CD14-positive monocyte (primary cell): Measurements from ENCODE around the gene EZH1. TPM values are rescaled to one million over a fixed set of nuclear protein-coding genes. Genes with fewer than 3 reads are reported as not detected.

Experiments used
- DNase-seq, 3 donors: peaks; one replicate each; pipeline ENCODE4 v3.0.0-alpha.2; 2011 to 2022
- H2AFZ ChIP-seq: 2 replicates; pipeline ENCODE4 v1.6.0; 2012; ENCODE audit warnings: mild to moderate bottlenecking, low read depth, low read length, inconsistent platforms; ENCODE audit not compliant: insufficient read depth, poor library complexity, severe bottlenecking
- H3K27ac ChIP-seq, 2 donors: 1 replicate in 1 of 2; 2 replicates in 1 of 2; pipeline ENCODE4 v1.5.1; 2012 to 2013; ENCODE audit warnings: low read length in 2 of 2, control low read depth in 1 of 2, inconsistent platforms in 1 of 2, low read depth in 1 of 2, mild to moderate bottlenecking in 1 of 2
- H3K27me3 ChIP-seq, 2 donors: one replicate each; pipeline versions ENCODE4 v1.6.0 to v1.6.1; 2011 to 2013; ENCODE audit warnings: low read length in 2 of 2; ENCODE audit not compliant: control insufficient read depth in 2 of 2, insufficient read depth in 2 of 2
- H3K36me3 ChIP-seq, 2 donors: replicated peaks in 1 of 2; 1 replicate in 1 of 2; 2 replicates in 1 of 2; pipeline versions ENCODE4 v1.5.1 to v1.6.1; 2012 to 2013; ENCODE audit warnings: low read length in 2 of 2, control low read depth in 1 of 2, inconsistent platforms in 1 of 2, mild to moderate bottlenecking in 1 of 2; ENCODE audit not compliant: insufficient read depth in 2 of 2, control insufficient read depth in 1 of 2
- H3K4me1 ChIP-seq, 2 donors: 1 replicate in 1 of 2; 2 replicates in 1 of 2; pipeline versions ENCODE4 v1.5.1 to v1.6.1; 2012 to 2013; ENCODE audit warnings: low read length in 2 of 2, control low read depth in 1 of 2, inconsistent platforms in 1 of 2, mild to moderate bottlenecking in 1 of 2, moderate library complexity in 1 of 2; ENCODE audit not compliant: insufficient read depth in 2 of 2, control insufficient read depth in 1 of 2
- H3K4me2 ChIP-seq: replicated peaks from 2 replicates; pipeline ENCODE3; 2012; ENCODE audit warnings: low read length, moderate library complexity, mild to moderate bottlenecking; ENCODE audit not compliant: poor library complexity, severe bottlenecking; ENCODE audit errors: extremely low read depth
- H3K4me3 ChIP-seq, 3 experiments: fragments of 200-600 bp in 1 of 3; sonication (generic) in 1 of 3; replicated peaks in 1 of 3; 1 replicate in 2 of 3; 2 replicates in 1 of 3; pipeline ENCODE4 v1.5.1; 2011 to 2013; ENCODE audit warnings: low read length in 3 of 3, mild to moderate bottlenecking in 3 of 3, control low read depth in 2 of 3, low read depth in 2 of 3, inconsistent platforms in 1 of 3, moderate library complexity in 1 of 3
- H3K79me2 ChIP-seq: 2 replicates; pipeline ENCODE4 v1.6.0; 2012; ENCODE audit warnings: mild to moderate bottlenecking, control low read depth, inconsistent platforms, low read length, moderate library complexity; ENCODE audit not compliant: insufficient read depth
- H3K9ac ChIP-seq: 2 replicates; pipeline ENCODE4 v1.6.0; 2017; ENCODE audit warnings: low read length, mild to moderate bottlenecking; ENCODE audit not compliant: insufficient read depth, poor library complexity, severe bottlenecking
- H3K9me3 ChIP-seq, 2 donors: replicated peaks in 1 of 2; 1 replicate in 1 of 2; 2 replicates in 1 of 2; pipeline versions ENCODE4 v1.5.1 to v1.6.1; 2012 to 2013; ENCODE audit warnings: low read length in 2 of 2, control low read depth in 1 of 2; ENCODE audit not compliant: control insufficient read depth in 1 of 2, insufficient read depth in 1 of 2
- H4K20me1 ChIP-seq: 2 replicates; pipeline ENCODE4 v1.6.0; 2012; ENCODE audit warnings: mild to moderate bottlenecking, low read length, control low read depth, moderate library complexity; ENCODE audit not compliant: insufficient read depth
- H3K27ac Mint-ChIP-seq, 7 donors: one replicate each; pipeline ENCODE4 v1.8.0; 2020; ENCODE audit warnings: mild to moderate bottlenecking in 7 of 7, mixed read lengths in 7 of 7, moderate library complexity in 6 of 7, inconsistent platforms in 2 of 7
- H3K27me3 Mint-ChIP-seq, 3 donors: one replicate each; pipeline ENCODE4 v1.8.0; 2021 to 2022; ENCODE audit warnings: low read depth in 3 of 3, mild to moderate bottlenecking in 3 of 3, mixed read lengths in 3 of 3, moderate library complexity in 3 of 3, inconsistent platforms in 1 of 3
- H3K36me3 Mint-ChIP-seq, 2 donors: one replicate each; pipeline ENCODE4 v1.8.0; 2020; ENCODE audit warnings: mixed read lengths in 2 of 2, inconsistent platforms in 1 of 2, mild to moderate bottlenecking in 1 of 2
- H3K4me1 Mint-ChIP-seq: one replicate; pipeline ENCODE4 v1.8.0; 2020; ENCODE audit warnings: mild to moderate bottlenecking, mixed read lengths
- H3K4me3 Mint-ChIP-seq, 2 donors: one replicate each; pipeline ENCODE4 v1.8.0; 2020; ENCODE audit warnings: mild to moderate bottlenecking in 2 of 2, mixed read lengths in 2 of 2, moderate library complexity in 1 of 2
- H3K9me3 Mint-ChIP-seq, 7 donors: one replicate each; pipeline ENCODE4 v1.8.0; 2020 to 2022; ENCODE audit warnings: mixed read lengths in 7 of 7, mild to moderate bottlenecking in 6 of 7, moderate library complexity in 6 of 7, inconsistent platforms in 2 of 7
- CTCF ChIP-seq: fragments of 200-600 bp; IDR thresholded peaks from one replicate; pipeline ENCODE4 v1.8.0; 2022; ENCODE audit warnings: antibody characterized with exemption, mild to moderate bottlenecking
- WGBS: methylation state at CpG from one replicate; pipeline ENCODE4 v1.1.5; 2013; ENCODE audit warnings: missing lambda C conversion rate; ENCODE audit not compliant: insufficient coverage; 5-methylcytosine and 5-hydroxymethylcytosine counted together
- intact Hi-C, 2 donors: fragments of 100-400 bp; cut with micrococcal nuclease; formaldehyde crosslinking; loops; one replicate each; pipeline versions ENCODE4 v1.15.0 to v1.15.1; 2023
- polyA plus RNA-seq, 3 donors: library from polyadenylated mRNA; depleted of rRNA in 1 of 3; unstranded in 2 of 3; stranded (reverse) in 1 of 3; fragments of 300-500 nt in 2 of 3; fragments of >200 nt in 1 of 3; fragmentation: Illumina TruSeq in 2 of 3; gene quantifications; 1 replicate in 2 of 3; 2 replicates in 1 of 3; pipeline ENCODE4 v1.2.3, GENCODE V29; 2012 to 2021

EZH1 gene
- polyA plus RNA-seq, 3 donors = 12.3 to 169 (median 17.8) TPM

DNA sequence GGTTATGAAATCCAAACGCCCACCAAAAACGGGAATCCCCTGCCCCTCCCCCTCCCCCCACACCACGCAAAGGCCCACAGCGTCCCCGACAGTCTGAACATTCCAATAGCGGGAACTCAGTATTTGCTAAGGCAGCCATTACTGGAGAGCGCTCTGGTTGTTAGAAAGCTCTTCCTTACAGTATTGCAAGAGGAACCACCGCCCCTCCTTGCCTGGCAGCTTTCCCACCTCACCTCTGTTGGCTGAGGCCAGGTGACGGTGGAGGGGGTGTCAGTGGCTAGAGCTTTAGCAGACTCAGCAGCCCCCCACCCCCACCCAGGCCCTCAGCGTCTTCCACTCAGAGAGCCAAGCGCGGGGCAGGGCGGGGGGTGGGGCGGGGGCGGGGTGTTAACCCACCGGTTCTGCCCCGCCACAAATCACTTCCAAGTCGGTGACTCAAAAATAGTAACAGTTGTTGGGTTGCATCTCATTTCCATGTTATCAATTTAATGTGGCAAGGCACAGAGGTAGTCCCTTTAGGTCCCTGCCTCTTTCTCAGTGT is 65.8 kb downstream of the EZH1 start:
- H3K79me2 ChIP-seq = no peaks in the 10 kb centered on the region
- Mint-ChIP-seq H3K4me3 (peak overlapping the region; percentile 83 to 84), H3K36me3 (peaks cover 10 to 12% of the 10 kb centered on the region in 2 donors), H3K27ac (peak overlapping the region in 6 of 7 donors; percentile 91 to 98 (median 93)), H3K9me3 (peaks cover 6 to 38% (median 17%) of the 10 kb centered on the region in 7 donors), H3K27me3 (peaks cover 46 to 70% (median 62%) of the 10 kb centered on the region in 3 donors), H3K4me1 (peaks cover 75% of the 10 kb centered on the region)
- peak overlapping the region; percentile 81 for H3K4me2 ChIP-seq
- H3K27ac ChIP-seq = peak overlapping the region; percentile 30 to 89
- H3K9me3 ChIP-seq = peaks cover 6 to 17% of the 10 kb centered on the region in 2 donors
- H2AFZ ChIP-seq = peak overlapping the region; percentile 97
- H3K4me3 ChIP-seq = peak overlapping the region; percentile 0 to 75 (median 59)
- H4K20me1 ChIP-seq = no peaks in the 10 kb centered on the region
- peak overlapping the region; percentile 78 for H3K9ac ChIP-seq
- H3K36me3 ChIP-seq = no peaks in the 10 kb centered on the region
- peak in 1 of 3 donors; percentile 51 for DNase-seq
- no CpG with 5 or more reads among the region's 18 CpGs for WGBS
- no peak for TF ChIP-seq CTCF
- intact Hi-C loops = loop anchor here in 1 of 2 donors (5.0 kb wide), 1 partner anchor 102 kb away; the partner anchor contains the start of gene PSMC3IP
- H3K27me3 ChIP-seq = peaks cover 40 to 55% of the 10 kb centered on the region in 2 donors
- peaks cover 76 to 89% of the 10 kb centered on the region in 2 donors for H3K4me1 ChIP-seq

DNA sequence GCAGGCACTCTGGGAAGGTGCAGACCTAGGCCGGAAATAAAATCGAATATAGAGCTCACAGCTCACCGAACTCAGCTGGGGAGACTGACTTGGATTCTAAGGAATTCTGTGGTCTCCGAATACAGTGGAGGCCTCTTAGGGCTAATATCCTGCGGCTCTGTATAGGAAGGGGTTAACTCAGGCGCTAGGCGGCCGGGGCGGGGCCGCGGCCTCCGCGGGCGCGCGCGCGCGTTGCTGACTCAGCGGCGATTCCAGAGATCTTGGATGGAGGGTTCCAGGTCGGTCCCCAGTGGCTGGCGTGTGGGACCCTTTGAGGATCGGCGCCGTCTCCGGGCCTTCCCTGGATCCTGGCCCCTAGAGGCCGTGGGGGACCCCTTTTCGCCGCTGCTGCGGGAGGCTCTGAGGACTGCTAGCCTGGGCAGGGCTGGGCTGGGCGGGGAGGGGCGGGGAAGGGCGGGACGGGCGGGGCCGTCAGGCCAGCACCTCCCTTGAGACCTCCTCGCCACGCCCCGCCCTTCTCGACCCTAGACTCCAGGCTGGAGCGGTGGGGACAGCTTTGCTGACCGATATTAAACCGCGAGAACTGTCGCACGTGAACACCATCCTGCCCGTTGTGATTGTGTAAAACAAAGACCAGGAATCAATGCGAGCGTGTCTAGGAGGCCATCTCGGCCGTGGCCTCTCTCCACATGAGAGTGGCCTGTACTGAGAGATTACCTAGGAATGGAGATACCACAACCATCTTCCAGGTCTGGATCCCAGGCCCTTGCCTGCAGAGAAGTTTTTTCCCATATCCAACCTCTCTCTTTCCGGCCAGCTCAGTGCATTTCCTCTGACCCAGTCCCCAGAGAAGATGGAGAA is 66.7 kb downstream of the EZH1 start:
- Mint-ChIP-seq H3K27ac (peak overlapping the region; percentile 88 to 98 (median 93)), H3K4me1 (peaks cover 69% of the 10 kb centered on the region), H3K9me3 (peaks cover 6 to 36% (median 15%) of the 10 kb centered on the region in 7 donors), H3K27me3 (peaks cover 44 to 68% (median 62%) of the 10 kb centered on the region in 3 donors), H3K36me3 (peaks cover 7 to 9% of the 10 kb centered on the region in 2 donors), H3K4me3 (peak overlapping the region; percentile 83 to 97)
- H3K4me3 ChIP-seq = peak overlapping the region; percentile 52 to 75 (median 59)
- peak overlapping the region; percentile 78 for H3K9ac ChIP-seq
- H3K9me3 ChIP-seq = peaks cover 6 to 12% of the 10 kb centered on the region in 2 donors
- DNase-seq = peak; percentile 79 to 87 (median 84)
- H3K27ac ChIP-seq = peak overlapping the region; percentile 77 to 89
- intact Hi-C loops = loop anchor here in 1 of 2 donors (2.0 to 5.0 kb wide), 2 partner anchors 69 to 101 kb away; partner anchors contain the start of genes PSMC3IP, RETREG3 and TUBG1
- no peaks in the 10 kb centered on the region for H3K36me3 ChIP-seq
- no peak for TF ChIP-seq CTCF
- H3K27me3 ChIP-seq = peaks cover 36 to 55% of the 10 kb centered on the region in 2 donors
- H3K4me1 ChIP-seq = peaks cover 83 to 90% of the 10 kb centered on the region in 2 donors
- under 1% methylated on average over 43 of the region's 53 CpGs for WGBS
- H3K79me2 ChIP-seq = no peaks in the 10 kb centered on the region
- peak overlapping the region; percentile 89 for H2AFZ ChIP-seq
- H3K4me2 ChIP-seq = peak overlapping the region; percentile 81
- no peaks in the 10 kb centered on the region for H4K20me1 ChIP-seq
